Activated CD4-positive, CD25-positive, alpha-beta regulatory T cell treated with anti-CD3 and anti-CD28 coated beads, Interleukin-2, amount 50 U/mL, for 72 hours (primary cell): ENCODE data around the gene CFAP58.
"Not testable (repeated sequence)": the region's sequence is repeated elsewhere in the genome, so short reads cannot be mapped to it uniquely, and the experiment has no call there.

ENCODE experiments used
- DNase-seq: peaks from one replicate; pipeline ENCODE4 v3.0.0; 2021

The CFAP58 gene

GRCh38 chr10:104440221-104440620 lies 86.6 kb downstream of the CFAP58 start:
- no peak for DNase-seq

DNA sequence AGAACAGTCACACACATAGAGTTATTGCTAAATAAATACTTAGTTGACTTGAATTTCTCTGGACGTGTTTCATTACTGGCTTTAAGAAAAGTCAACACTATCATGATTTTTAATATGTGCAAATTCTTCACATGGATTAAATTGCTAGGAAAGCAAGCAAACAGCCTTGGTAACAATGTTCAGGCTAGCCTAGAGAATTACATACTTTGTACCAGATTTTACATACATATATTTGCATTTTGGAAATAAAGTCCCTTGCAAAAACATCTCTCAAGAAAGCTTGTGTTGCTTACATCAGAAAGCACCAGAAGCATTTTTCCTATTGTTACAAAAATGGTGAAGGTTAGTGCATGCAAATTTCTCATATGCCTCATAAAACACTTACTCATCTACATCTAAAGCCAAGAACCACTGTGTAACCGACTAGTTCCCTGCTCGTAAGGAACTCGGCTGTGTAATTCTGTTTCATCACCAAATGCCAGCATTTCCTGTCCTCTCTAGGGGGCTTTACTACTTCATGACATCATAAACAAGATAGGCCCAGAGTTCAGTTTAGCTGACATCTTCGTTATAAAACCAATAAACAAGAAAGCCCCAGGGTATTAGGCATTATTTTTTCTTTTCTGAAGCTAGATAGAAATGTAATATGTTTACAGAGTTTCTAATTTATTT lies 87.8 kb downstream of the CFAP58 start:
- no peak for DNase-seq

- no peak for DNase-seq
Measured at GRCh38 chr10:104445359-104445758, 91.7 kb downstream of the CFAP58 start.

DNA sequence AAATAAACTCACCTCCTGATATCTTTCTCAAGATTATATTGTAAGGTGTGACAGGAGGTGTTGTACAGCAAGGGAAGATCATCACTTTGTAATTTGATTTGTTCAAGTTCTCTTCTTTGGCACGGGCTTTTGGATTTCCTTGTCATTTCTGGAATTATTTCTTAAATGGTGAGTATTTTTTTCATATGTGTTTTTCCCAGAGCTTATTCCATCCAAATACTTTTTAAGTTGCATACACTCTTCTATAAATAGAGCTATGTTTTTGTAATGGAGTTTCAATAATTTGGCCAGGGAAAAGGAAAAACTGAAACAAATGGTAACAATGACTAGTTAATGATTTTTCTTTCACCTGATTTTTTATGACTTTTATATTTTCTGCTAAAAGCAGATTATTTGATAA lies 92.5 kb downstream of the CFAP58 start:
- DNase-seq: no peak

DNA sequence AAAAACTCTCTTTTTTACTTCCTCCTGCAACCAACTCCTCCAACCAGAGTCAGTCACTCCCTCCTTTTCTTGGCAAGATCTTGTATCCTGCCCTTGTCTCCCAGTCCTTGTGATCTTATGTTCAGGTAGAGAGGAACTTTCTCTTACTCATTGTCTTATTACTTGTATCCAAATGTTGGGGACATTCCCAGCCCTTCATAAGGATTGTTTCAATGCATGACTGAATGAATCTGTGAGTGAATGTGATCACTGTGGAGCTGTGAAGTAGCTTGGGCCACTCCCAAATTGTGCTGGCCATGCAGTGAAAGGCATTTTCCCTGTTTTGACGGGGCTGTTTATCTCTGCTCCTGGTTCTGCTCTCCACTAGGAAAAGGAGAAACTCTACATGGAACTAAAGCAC lies 93.7 kb downstream of the CFAP58 start:
- no peak for DNase-seq

DNA sequence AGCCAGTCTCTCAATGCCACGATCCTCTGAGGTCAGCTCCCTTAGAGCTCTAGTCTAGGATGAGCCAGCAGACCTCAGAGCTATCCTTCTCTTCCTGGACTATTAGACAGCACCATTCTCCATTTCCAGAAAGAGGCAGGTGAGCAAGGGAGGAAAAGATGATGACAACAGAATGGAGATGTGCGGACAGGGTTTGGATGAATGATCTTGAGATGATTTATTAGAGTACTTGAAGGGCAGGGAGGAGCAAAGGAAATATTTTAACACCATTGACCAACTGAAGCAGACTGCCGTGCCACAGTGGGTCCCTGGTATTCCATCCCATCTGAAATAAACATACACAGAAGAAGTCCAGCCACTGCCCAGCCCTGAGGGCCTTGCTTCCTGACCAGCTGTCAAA lies 94.3 kb downstream of the CFAP58 start:
- no peak for DNase-seq

DNA sequence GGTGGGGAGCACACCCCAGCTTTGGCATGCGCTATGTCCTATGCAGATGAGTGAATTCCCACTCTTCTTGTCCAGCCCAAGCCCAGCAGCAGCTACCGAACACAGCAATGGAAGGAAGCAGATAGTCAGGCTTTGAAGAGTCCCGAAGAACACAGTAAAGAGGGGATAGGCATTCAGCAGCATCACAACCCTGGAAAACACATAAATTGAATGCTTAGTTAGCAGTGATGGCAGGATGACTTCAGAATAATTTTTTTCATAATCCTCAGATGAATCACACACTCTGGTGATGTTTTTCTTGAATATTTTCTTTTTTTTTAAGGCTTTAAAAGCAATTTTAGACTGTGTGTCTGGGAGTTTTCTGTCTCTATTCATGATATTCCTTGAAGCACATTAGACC lies 95.8 kb downstream of the CFAP58 start:
- no peak for DNase-seq

- DNase-seq: no peak
Measured at GRCh38 chr10:104450490-104450889, 96.9 kb downstream of the CFAP58 start.

DNA sequence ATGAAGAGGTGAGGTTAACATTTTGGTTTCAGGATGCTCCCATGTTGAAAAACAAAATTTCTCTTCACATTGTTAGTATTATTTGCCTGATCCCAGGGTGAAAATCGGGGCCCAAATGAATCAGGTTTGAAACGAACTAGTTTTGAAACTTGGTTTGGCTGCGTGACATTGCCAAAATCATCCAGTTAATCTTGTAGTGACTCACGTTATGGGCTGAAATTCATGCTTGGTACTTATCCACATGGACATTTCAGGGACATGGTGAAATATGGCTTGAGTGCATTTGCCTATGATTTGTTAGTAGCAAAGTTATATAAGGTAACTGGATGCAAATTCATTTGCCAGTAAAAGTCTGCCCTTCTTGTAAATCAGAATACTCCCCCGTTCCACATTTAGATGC lies 97.3 kb downstream of the CFAP58 start:
- no peak for DNase-seq

DNA sequence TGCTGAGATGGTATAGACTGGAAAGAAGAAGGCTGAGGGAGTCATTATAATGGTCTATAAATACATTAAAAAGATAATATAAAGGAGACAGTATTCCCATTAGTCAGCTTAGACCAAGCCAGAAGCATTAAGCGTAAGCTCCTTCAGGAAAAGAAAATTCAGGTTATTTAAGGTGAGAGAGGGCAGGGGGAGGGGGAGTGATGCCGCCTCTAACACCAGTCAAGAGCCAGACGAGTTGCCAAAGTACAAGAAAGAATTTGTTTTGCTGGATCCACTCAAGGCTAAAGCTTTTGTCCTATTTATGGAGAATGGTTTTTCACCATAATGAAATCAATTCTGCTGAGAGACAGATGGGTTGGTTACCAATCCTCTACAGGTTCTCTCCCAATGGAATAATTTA lies 99.3 kb downstream of the CFAP58 start:
- no peak for DNase-seq

GRCh38 chr10:104456802-104457542 lies 103.3 kb downstream of the CFAP58 start:
- DNase-seq: no peak

DNA sequence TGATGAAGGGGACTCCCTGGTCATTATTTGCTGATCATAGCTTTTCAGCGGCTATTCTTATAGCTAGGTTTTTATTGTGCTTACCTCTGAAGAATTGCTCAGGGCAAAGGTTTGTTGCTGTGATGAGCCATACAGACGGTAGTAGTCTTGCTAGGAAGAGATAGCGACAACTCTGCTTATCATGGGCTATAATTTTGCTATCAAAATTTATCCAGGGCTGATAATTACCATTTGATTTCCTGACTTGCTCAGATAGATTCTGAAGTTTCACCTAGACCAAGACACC lies 103.9 kb downstream of the CFAP58 start:
- no peak for DNase-seq

DNA sequence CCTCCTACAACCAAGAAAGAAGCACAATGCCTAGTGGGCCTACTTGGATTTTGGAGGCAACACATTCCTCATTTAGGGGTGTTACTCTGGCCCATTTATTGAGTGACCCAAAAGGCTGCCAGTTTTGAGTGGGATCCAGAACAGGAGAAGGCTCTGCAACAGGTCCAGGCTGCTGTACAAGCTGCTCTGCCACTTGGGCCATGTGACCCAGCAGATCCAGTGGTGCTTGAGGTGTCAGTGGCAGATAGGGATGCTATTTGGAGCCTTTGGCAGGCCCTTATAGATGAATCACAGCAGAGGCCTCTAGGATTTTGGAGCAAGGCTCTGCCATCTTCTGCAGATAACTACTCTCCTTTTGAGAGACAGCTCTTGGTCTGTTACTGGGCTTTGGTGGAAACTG lies 111.9 kb downstream of the CFAP58 start:
- not testable (repeated sequence) for DNase-seq

GRCh38 chr10:104468818-104469217 lies 115.2 kb downstream of the CFAP58 start:
- not testable (repeated sequence) for DNase-seq

DNA sequence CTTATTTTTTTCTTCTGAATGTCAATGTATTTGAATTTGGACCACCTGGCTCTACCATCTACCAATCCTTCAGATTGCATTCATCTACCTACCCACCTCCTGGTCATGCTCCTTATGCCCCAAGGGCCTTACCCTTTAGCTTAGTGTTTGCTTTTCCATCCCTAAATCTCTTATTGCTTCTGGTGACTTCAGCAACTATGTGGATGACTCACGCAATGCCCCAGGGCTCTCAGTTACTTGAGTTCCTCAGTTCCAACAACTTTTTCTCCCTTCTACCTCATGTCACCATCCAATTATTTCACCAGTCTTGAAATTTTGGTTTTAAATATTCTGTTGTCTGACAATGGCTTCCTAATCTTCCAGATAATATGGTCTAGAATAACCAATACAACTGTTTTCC lies 118.9 kb downstream of the CFAP58 start:
- DNase-seq: no peak

- DNase-seq: no peak
Measured at GRCh38 chr10:104472957-104473745, 119.5 kb downstream of the CFAP58 start.

- no peak for DNase-seq
Measured at GRCh38 chr10:104478380-104478779, 124.7 kb downstream of the CFAP58 start.

GRCh38 chr10:104479906-104480593 lies 126.4 kb downstream of the CFAP58 start:
- no peak for DNase-seq

- DNase-seq: no peak
Measured at GRCh38 chr10:104480797-104481196, 127.2 kb downstream of the CFAP58 start.

- DNase-seq: no peak
Measured at GRCh38 chr10:104483582-104483981, 129.9 kb downstream of the CFAP58 start.

DNA sequence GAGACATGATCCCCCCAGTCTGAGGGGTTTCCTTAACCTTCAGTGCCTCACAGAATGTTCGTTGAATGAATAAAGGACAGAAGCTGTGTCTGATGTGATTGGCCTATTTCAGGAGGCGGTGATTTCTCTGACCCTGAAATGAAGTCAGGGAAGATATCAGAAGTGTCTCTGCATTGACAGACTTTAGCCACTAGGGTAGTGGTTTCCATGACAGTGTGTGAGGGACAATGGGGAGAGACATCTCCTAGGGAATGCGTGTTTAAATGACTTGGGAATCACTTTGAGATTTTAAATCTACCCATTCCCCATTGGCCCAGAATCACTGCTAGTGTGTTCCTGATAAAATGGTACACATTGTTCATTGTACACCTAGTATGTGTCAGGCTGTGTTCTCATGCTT lies 132.0 kb downstream of the CFAP58 start:
- no peak for DNase-seq

DNA sequence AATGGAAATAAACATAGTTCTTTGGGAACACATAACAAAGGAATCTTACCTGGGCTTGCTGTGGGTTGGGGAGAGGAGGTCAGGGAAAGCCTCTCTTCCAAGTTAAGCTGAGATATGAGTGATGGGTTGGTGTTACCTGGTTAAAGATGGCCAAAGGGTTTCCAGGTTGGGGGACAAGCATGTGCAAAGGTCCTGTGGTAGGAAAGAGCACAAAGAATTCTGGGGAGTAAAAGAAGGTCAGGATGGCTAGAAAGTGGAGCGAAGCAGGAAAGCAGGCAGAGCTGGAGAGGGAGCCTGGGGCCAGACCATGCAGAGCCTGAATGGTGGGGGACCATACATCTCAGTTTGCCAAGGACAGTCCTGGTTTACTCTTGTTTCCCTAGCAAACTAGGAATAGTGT lies 133.2 kb downstream of the CFAP58 start:
- no peak for DNase-seq

DNA sequence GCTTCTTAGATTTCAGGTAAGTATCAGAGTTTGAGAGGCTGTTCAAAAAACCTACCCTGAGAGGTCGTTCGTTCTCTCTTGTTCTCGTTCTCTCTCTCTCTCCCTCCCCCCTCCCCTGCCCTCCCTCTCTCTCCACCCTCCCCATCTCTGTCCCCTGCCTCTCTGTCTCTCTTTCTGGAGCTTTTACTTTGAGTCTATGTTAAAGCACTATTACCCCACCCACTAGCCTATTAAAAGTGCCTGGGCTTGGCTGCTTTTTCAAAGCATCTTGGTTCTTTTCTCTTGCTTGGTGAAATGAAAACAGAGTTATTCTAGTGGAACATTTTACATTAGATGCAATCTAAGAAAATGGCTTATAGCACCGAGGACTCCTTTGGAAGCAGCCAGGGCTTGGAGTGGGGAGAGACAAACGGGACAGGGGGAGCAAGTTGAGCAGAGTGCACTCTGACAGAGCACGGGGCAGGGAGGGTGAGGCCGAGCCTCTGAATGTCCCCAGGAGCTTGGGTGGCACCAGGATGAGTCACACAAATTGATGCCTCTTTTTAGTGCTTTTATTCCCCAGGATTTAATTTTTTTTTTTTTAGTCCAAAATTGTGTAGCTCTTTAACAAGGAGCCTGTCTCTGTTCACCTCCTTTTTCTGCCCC lies 134.3 kb downstream of the CFAP58 start:
- no peak for DNase-seq
